Measurements from ENCODE around the gene ADRM1. TPM values are rescaled to one million over a fixed set of nuclear protein-coding genes. Genes with fewer than 3 reads are reported as not detected.

Gene ADRM1
- total and polyA plus RNA-seq, 10 of the 15 experiments (the other 5 are each of a cell fraction or from before 2014, with no cell fraction given) = 3.4 to 213 (median 95.9) TPM

DNA sequence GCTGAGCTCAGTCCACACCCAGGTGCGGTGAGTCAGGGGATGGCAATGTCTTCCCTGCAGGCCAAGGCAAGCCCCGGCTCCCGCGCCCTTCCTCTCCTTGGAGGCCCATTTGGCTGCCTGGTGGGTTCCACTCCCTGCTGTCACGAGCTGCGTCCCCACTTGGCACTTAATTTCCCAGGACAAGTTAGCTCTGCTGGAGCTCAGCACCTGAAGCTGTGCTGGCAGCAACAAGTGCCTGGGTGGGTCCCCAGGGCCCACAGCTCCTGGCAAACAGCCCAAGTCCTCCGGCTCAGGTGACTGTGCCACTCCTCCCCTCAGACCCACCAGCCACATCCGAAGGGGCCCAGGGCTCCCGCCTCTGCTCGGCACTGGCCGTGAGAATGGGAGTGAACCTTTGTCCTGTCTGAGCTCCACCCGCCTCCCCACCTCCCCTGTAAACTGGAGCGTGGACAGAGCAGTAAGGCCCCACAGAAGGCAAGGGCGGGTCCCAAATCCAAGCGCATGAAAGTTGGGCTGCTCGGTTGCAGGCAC lies 47.4 kb downstream of the ADRM1 start:
- no peaks in the 10 kb centered on the region for H4K20me1 ChIP-seq (ENCODE audit: control insufficient read depth, insufficient read depth)
- TF ChIP-seq SMARCA5 (IDR thresholded peaks at IDR 0.05) (no peak), ZSCAN29 (IDR thresholded peaks at IDR 0.05) (no peak), SPI1 (IDR thresholded peaks at IDR 0.05; ENCODE audit: borderline replicate concordance, insufficient read depth, low read depth, low read length) (no peak), TCF3 (IDR thresholded peaks at IDR 0.05; ENCODE audit: borderline replicate concordance, insufficient read depth, low read depth, low read length) (no peak), CBFB (IDR thresholded peaks at IDR 0.05; ENCODE audit: low read depth) (no peak), MEF2B (IDR thresholded peaks at IDR 0.05; ENCODE audit: partially characterized antibody, poor library complexity, severe bottlenecking) (no peak), TARDBP (IDR thresholded peaks at IDR 0.05; ENCODE audit: borderline replicate concordance) (no peak), HDAC2 (IDR thresholded peaks at IDR 0.05) (no peak), RBBP5 (conservative IDR thresholded peaks at IDR 0.05) (no peak), RUNX3 (IDR thresholded peaks at IDR 0.05; ENCODE audit: low read length) (no peak)
- TF ChIP-seq, protein P1, sequence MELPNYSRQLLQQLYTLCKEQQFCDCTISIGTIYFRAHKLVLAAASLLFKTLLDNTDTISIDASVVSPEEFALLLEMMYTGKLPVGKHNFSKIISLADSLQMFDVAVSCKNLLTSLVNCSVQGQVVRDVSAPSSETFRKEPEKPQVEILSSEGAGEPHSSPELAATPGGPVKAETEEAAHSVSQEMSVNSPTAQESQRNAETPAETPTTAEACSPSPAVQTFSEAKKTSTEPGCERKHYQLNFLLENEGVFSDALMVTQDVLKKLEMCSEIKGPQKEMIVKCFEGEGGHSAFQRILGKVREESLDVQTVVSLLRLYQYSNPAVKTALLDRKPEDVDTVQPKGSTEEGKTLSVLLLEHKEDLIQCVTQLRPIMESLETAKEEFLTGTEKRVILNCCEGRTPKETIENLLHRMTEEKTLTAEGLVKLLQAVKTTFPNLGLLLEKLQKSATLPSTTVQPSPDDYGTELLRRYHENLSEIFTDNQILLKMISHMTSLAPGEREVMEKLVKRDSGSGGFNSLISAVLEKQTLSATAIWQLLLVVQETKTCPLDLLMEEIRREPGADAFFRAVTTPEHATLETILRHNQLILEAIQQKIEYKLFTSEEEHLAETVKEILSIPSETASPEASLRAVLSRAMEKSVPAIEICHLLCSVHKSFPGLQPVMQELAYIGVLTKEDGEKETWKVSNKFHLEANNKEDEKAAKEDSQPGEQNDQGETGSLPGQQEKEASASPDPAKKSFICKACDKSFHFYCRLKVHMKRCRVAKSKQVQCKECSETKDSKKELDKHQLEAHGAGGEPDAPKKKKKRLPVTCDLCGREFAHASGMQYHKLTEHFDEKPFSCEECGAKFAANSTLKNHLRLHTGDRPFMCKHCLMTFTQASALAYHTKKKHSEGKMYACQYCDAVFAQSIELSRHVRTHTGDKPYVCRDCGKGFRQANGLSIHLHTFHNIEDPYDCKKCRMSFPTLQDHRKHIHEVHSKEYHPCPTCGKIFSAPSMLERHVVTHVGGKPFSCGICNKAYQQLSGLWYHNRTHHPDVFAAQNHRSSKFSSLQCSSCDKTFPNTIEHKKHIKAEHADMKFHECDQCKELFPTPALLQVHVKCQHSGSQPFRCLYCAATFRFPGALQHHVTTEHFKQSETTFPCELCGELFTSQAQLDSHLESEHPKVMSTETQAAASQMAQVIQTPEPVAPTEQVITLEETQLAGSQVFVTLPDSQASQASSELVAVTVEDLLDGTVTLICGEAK (IDR thresholded peaks at IDR 0.05; ENCODE audit: borderline replicate concordance) = no peak
- TF ChIP-seq, protein P2, sequence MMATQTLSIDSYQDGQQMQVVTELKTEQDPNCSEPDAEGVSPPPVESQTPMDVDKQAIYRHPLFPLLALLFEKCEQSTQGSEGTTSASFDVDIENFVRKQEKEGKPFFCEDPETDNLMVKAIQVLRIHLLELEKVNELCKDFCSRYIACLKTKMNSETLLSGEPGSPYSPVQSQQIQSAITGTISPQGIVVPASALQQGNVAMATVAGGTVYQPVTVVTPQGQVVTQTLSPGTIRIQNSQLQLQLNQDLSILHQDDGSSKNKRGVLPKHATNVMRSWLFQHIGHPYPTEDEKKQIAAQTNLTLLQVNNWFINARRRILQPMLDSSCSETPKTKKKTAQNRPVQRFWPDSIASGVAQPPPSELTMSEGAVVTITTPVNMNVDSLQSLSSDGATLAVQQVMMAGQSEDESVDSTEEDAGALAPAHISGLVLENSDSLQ (IDR thresholded peaks at IDR 0.05) = no peak
- TF ChIP-seq, protein P3, sequence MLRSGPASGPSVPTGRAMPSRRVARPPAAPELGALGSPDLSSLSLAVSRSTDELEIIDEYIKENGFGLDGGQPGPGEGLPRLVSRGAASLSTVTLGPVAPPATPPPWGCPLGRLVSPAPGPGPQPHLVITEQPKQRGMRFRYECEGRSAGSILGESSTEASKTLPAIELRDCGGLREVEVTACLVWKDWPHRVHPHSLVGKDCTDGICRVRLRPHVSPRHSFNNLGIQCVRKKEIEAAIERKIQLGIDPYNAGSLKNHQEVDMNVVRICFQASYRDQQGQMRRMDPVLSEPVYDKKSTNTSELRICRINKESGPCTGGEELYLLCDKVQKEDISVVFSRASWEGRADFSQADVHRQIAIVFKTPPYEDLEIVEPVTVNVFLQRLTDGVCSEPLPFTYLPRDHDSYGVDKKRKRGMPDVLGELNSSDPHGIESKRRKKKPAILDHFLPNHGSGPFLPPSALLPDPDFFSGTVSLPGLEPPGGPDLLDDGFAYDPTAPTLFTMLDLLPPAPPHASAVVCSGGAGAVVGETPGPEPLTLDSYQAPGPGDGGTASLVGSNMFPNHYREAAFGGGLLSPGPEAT (IDR thresholded peaks at IDR 0.05; ENCODE audit: low read depth) = no peak
- WGBS (ENCODE audit: insufficient coverage, insufficient replicate concordance, low lambda C conversion rate, missing lambda C conversion rate) = 71% methylated on average over 16 of the region's 16 CpGs
- no peaks in the 10 kb centered on the region; a peak in 1 of 4 replicates for H3K36me3 ChIP-seq (ENCODE audit: control insufficient read depth in 2 of 2, insufficient read depth in 2 of 2, low read length in 1 of 2)
- no peaks in the 10 kb centered on the region for H3K4me1 ChIP-seq (ENCODE audit: control insufficient read depth, insufficient read depth, low read length)
- no TSS peak for BruUV-seq (replicated peaks)
- ChIA-PET CTCF (interaction anchor here (1.4 kb wide), 1 partner anchor 33 kb away, joined by 3 read pairs; no protein-coding TSS in a partner anchor), SMC1A (ENCODE audit: uncharacterized antibody, unreplicated experiment) (no interaction called here), RAD21 (ENCODE audit: unreplicated experiment) (no interaction called here), POLR2A (no interaction called here)
- ATAC-seq (no peak), DNase-seq (ENCODE audit: low read depth, low spot score) (no peak), FAIRE-seq (no peak)
- no peaks in the 10 kb centered on the region for H3K27me3 ChIP-seq (replicated peaks in 1 of 2; ENCODE audit: control insufficient read depth in 2 of 2, insufficient read depth in 2 of 2, low read length in 1 of 2)
- H3K4me2 ChIP-seq (ENCODE audit: control insufficient read depth, insufficient read depth) = no peak overlapping the region
- H3K9ac ChIP-seq (ENCODE audit: control insufficient read depth, insufficient read depth, low read length) = no peak overlapping the region
- no peaks in the 10 kb centered on the region for H3K79me2 ChIP-seq (ENCODE audit: control insufficient read depth, insufficient read depth, low read length)
- H3K9me3 ChIP-seq (replicated peaks; ENCODE audit: control insufficient read depth, insufficient read depth, low read length) = no peaks in the 10 kb centered on the region; the same call in 2 of the 3 replicates
- intact Hi-C loops (cut with micrococcal nuclease; ENCODE audit: unreplicated experiment) = no loop called here
- in situ Hi-C loops (cut with MboI) = no loop called here
- no peak overlapping the region for H3K4me3 ChIP-seq
- H3K27ac ChIP-seq (ENCODE audit: control insufficient read depth, insufficient read depth) = no peak overlapping the region
- no peak overlapping the region for H2AFZ ChIP-seq (ENCODE audit: control insufficient read depth, low read depth, low read length)
